HEK293 (cell line): ENCODE measurements around the gene FNDC3A.
A peak's percentile ranks its signal among the peaks of the same experiment; 100 is the strongest.
"Not testable (repeated sequence)": the region's sequence is repeated elsewhere in the genome, so short reads cannot be mapped to it uniquely, and the experiment has no call there.

Experiments
- CTCF ChIA-PET: fragments of 350-600 bp; formaldehyde crosslinking; extraction: SDS; loops from one replicate; lab custom pipeline; 2021; ENCODE audit warnings: antibody characterized with exemption; lab: Yijun Ruan, JAX
- POLR2A ChIA-PET: fragments of 300-600 bp; formaldehyde crosslinking; extraction: SDS; loops from one replicate; lab custom pipeline; 2020; ENCODE audit warnings: antibody characterized with exemption, inconsistent platforms; lab: Yijun Ruan, JAX
- H3K27ac ChIP-seq: fragments of 200-500 bp; sonication (Bioruptor generic); 2 replicates; pipeline ENCODE4 v1.5.1; 2014; ENCODE audit warnings: low read depth, low read length, control low read depth, inconsistent platforms; ENCODE audit errors: extremely low read depth
- H3K36me3 ChIP-seq, 2 experiments: fragments of 200-500 bp in 1 of 2; sonication (Bioruptor generic) in 1 of 2; 1 replicate in 1 of 2; 2 replicates in 1 of 2; pipeline ENCODE4 v1.5.1; 2014 to 2017; ENCODE audit warnings: inconsistent platforms in 2 of 2, low read length in 2 of 2; ENCODE audit not compliant: control insufficient read depth in 2 of 2, insufficient read depth in 1 of 2
- H3K4me1 ChIP-seq: fragments of 200-500 bp; sonication (Bioruptor generic); 2 replicates; pipeline ENCODE4 v1.5.1; 2014; ENCODE audit warnings: mild to moderate bottlenecking, low read length, inconsistent platforms; ENCODE audit not compliant: control insufficient read depth, insufficient read depth
- H3K4me3 ChIP-seq: 2 replicates; pipeline ENCODE4 v1.5.1; 2011; ENCODE audit warnings: low read depth, mild to moderate bottlenecking, control low read depth, low read length, moderate library complexity
- H3K9me3 ChIP-seq: fragments of 200-500 bp; sonication (Bioruptor generic); 2 replicates; pipeline ENCODE4 v1.5.1; 2014; ENCODE audit warnings: low read depth, low read length, inconsistent platforms; ENCODE audit not compliant: control insufficient read depth, insufficient read depth
- FEZF1 ChIP-seq: fragments of 450-650 bp; formaldehyde crosslinking; IDR thresholded peaks from 2 replicates; pipeline ENCODE4 v1.5.1; 2016; ENCODE audit warnings: missing biosample characterization, missing genetic modification characterization
- HOXD13 ChIP-seq: sonication (generic); formaldehyde crosslinking; IDR thresholded peaks from 2 replicates; pipeline ENCODE4 v1.8.0; 2022; ENCODE audit warnings: missing genetic modification reagents, borderline replicate concordance
- PRDM1 ChIP-seq: fragments of 450-650 bp; formaldehyde crosslinking; IDR thresholded peaks from 2 replicates; pipeline ENCODE4; 2016; ENCODE audit warnings: missing biosample characterization, missing genetic modification characterization
- ZIC2 ChIP-seq: fragments of 450-650 bp; formaldehyde crosslinking; IDR thresholded peaks from 2 replicates; pipeline ENCODE4 v1.5.1; 2016; ENCODE audit warnings: missing biosample characterization, missing genetic modification characterization
- ZNF174 ChIP-seq: fragments of 450-650 bp; formaldehyde crosslinking; IDR thresholded peaks from 2 replicates; pipeline ENCODE4 v1.5.0; 2017; ENCODE audit warnings: missing biosample characterization, mild to moderate bottlenecking, missing genetic modification characterization
- ZNF391 ChIP-seq: fragments of 450-650 bp; formaldehyde crosslinking; IDR thresholded peaks from 2 replicates; pipeline ENCODE4 v1.5.1; 2016; ENCODE audit warnings: low read depth, missing biosample characterization, missing genetic modification characterization, borderline replicate concordance
- ZNF404 ChIP-seq: fragments of 450-650 bp; formaldehyde crosslinking; IDR thresholded peaks from 2 replicates; pipeline ENCODE4 v1.5.1; 2017; ENCODE audit warnings: missing biosample characterization, missing genetic modification characterization
- ZNF530 ChIP-seq: fragments of 450-650 bp; formaldehyde crosslinking; IDR thresholded peaks from 2 replicates; pipeline ENCODE4 v1.5.1; 2016; ENCODE audit warnings: low read depth, missing biosample characterization, missing genetic modification characterization
- ZNF623 ChIP-seq: fragments of 450-650 bp; formaldehyde crosslinking; IDR thresholded peaks from 2 replicates; pipeline ENCODE4 v1.5.1; 2016; ENCODE audit warnings: missing biosample characterization, missing genetic modification characterization
- TF ChIP-seq, protein P1 (sequence below): fragments of 450-650 bp; formaldehyde crosslinking; IDR thresholded peaks from 2 replicates; pipeline ENCODE4 v1.5.1; 2016; ENCODE audit warnings: missing biosample characterization, missing genetic modification characterization
- TF ChIP-seq, protein P2 (sequence below): fragments of 450-650 bp; formaldehyde crosslinking; IDR thresholded peaks from 2 replicates; pipeline ENCODE4 v1.5.1; 2016; ENCODE audit warnings: missing biosample characterization, missing genetic modification characterization

FNDC3A gene

DNA sequence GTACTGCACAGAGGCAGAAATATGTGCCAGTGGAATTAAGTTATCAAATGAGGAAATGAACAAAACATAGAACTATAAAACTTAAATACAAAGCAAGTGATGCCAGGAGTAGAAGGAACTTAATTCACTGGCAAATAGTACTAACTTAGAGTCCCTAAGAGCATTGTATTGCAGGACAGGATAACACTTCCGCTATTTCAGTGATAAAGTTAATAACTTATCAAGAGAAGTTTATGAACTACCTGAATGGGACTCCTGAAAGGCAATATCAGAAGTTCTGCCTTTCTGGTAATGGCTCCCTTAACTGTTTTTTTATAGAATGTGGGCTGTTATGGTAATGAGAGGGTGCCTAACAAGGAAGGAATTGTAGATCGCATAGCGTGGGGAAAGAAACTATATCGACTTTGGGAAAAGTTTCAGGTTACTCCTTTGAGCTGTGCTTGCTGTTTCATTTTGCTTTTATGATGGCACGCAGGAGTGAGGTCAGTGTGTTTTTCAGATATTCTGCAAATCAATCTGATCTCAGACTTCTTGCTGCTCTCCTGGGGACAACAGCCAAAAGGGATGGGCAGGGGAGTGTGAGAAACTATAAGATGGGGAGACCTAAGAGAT lies 149.1 kb downstream of the FNDC3A start (continued):
- TF ChIP-seq ZNF391 (tag by site-specific recombination) (no peak), ZIC2 (no peak), ZNF404 (tag by site-specific recombination) (no peak), ZNF530 (tag by site-specific recombination) (no peak)
- TF ChIP-seq, all 188 proteins: peak for 11

DNA sequence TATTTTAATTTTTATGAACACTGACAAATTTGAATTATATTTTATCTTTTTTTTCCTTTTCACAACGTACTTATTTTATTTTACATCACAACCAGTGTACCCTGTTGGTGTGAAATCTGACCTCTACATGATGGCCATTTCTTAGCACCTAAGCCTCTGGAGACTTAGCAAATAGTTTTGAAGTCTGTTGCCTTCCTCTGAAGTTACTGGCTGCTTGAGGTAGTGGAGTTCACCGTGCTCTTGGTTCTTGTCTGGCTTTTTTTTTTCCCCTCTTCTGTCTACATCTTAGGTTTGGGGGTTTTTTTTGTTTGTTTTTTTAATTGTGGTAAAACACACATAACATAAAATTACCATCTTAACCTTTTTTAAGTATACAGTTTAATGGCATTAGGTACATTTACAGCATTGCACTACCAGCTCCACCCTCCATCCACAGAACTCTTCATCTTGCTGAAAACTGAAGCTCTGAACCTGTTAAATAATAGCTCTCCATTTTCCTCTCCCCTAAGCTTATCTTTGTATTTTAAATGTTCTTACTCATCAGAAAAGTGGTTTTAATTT lies 150.3 kb downstream of the FNDC3A start:
- Histone ChIP-seq H3K36me3 (peaks cover 0 to 2% of the 10 kb centered on the region in 2 experiments; a peak in 1 of 3 replicates), H3K9me3 (no peaks in the 10 kb centered on the region), H3K4me3 (no peak overlapping the region), H3K4me1 (peaks cover 7% of the 10 kb centered on the region), H3K27ac (no peak overlapping the region)
- ChIA-PET POLR2A (no interaction called here), CTCF (no interaction called here)
- TF ChIP-seq FEZF1 (tag by site-specific recombination) = peak; percentile 20; the same call in 1 of the 2 replicates
- TF ChIP-seq ZNF623 (tag by site-specific recombination) = no peak
- TF ChIP-seq, all 188 proteins: peak for 1

DNA sequence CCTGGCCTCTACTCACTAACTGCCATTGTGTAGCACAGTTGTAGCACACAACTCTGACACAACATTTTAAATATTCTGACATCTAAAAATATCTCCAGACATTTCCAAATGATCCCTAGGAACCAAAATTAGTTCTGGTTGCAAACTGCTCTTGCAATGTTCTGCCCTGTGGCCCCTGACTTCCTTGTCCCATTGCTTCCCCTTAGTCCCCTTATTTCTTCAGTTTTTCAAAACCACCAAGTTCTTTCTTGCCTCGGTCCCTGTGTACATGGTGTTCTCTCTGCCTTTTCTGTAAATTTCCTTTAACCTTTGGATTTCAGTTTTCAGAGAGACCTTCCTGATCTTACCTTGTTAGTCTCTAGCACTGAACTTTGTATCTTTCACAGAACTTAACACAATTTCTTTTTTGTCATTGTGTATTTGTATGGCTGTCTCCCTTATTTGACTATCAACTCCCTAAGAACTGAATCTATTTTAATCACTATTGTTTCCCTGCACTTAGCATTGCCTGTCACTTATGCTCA lies 156.8 kb downstream of the FNDC3A start:
- TF ChIP-seq ZNF174 (tag by site-specific recombination) = no peak
- TF ChIP-seq, protein P1, sequence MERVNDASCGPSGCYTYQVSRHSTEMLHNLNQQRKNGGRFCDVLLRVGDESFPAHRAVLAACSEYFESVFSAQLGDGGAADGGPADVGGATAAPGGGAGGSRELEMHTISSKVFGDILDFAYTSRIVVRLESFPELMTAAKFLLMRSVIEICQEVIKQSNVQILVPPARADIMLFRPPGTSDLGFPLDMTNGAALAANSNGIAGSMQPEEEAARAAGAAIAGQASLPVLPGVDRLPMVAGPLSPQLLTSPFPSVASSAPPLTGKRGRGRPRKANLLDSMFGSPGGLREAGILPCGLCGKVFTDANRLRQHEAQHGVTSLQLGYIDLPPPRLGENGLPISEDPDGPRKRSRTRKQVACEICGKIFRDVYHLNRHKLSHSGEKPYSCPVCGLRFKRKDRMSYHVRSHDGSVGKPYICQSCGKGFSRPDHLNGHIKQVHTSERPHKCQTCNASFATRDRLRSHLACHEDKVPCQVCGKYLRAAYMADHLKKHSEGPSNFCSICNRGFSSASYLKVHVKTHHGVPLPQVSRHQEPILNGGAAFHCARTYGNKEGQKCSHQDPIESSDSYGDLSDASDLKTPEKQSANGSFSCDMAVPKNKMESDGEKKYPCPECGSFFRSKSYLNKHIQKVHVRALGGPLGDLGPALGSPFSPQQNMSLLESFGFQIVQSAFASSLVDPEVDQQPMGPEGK (tag by site-specific recombination) = no peak
- no peak for TF ChIP-seq PRDM1 (tag by site-specific recombination)
- Histone ChIP-seq H3K9me3 (no peaks in the 10 kb centered on the region), H3K36me3 (peaks cover 4 to 40% of the 10 kb centered on the region in 2 experiments; a peak in 2 of 3 replicates), H3K4me1 (no peaks in the 10 kb centered on the region), H3K4me3 (no peak overlapping the region), H3K27ac (no peak overlapping the region)
- ChIA-PET CTCF (interaction anchor here (1.0 kb wide), 1 partner anchor 13 kb away, joined by 3 read pairs; no protein-coding TSS in a partner anchor), POLR2A (no interaction called here)

DNA sequence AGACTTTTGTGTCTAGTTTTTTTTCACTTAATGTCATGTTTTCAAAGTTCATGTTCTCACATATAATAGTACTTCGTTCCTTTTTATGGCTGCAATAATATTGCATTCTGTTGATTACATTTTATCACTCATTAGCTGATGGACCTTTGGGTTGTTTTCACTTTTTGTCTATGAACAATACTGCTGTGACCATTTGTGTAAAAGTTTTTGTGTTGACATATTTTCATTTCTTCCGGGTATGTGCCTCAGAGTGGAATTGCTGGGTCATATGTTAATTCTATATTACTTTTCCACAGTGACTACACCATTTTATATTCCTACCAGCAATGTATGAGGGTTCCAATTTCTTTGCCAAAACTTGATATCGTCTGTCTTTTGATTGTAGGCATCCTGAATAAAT lies 158.6 kb downstream of the FNDC3A start:
- H3K4me3 ChIP-seq = no peak overlapping the region
- CTCF ChIA-PET = no interaction called here
- H3K4me1 ChIP-seq = no peaks in the 10 kb centered on the region
- no peaks in the 10 kb centered on the region for H3K9me3 ChIP-seq
- H3K36me3 ChIP-seq = peaks cover 4 to 48% of the 10 kb centered on the region in 2 experiments; a peak in 2 of 3 replicates
- no peak for TF ChIP-seq HOXD13 (CRISPR knock-in tag)
- TF ChIP-seq, protein P2, sequence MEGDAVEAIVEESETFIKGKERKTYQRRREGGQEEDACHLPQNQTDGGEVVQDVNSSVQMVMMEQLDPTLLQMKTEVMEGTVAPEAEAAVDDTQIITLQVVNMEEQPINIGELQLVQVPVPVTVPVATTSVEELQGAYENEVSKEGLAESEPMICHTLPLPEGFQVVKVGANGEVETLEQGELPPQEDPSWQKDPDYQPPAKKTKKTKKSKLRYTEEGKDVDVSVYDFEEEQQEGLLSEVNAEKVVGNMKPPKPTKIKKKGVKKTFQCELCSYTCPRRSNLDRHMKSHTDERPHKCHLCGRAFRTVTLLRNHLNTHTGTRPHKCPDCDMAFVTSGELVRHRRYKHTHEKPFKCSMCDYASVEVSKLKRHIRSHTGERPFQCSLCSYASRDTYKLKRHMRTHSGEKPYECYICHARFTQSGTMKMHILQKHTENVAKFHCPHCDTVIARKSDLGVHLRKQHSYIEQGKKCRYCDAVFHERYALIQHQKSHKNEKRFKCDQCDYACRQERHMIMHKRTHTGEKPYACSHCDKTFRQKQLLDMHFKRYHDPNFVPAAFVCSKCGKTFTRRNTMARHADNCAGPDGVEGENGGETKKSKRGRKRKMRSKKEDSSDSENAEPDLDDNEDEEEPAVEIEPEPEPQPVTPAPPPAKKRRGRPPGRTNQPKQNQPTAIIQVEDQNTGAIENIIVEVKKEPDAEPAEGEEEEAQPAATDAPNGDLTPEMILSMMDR (tag by site-specific recombination) = no peak
- TF ChIP-seq, all 188 proteins: peak for 0
- no peak overlapping the region for H3K27ac ChIP-seq
- POLR2A ChIA-PET = no interaction called here

DNA sequence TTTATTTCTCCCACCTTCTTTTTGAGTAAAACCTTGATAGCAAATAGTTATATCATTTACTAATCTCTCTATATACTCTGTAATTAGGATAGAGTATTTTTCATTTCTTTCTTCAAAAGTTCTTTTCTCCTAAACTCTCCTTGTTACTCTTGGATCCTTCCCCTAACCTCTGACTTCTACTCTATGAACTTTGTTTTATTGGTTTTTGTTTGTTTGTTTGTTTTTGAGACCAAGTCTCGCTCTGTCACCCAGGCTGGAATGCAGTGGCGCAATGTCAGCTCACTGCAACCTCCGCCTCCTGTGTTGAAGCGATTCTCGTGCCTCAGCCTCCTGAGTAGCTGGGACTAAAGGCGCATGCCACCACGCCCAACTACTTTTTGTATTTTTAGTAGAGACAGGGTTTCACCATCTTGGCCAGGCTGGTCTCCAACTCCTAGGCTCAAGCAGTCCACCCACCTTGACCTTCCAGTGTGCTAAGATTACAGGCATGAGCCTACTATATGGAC lies 161.5 kb downstream of the FNDC3A start:
- CTCF ChIA-PET, H3K9me3 ChIP-seq, POLR2A ChIA-PET, H3K27ac ChIP-seq, H3K4me1 ChIP-seq, H3K4me3 ChIP-seq: not testable (repeated sequence)
- peaks cover 4 to 44% of the 10 kb centered on the region in 2 experiments; a peak in 2 of 3 replicates for H3K36me3 ChIP-seq
